ENCODE data around the gene RBM18. TPM values are rescaled to one million over a fixed set of nuclear protein-coding genes. Genes with fewer than 3 reads are reported as not detected.

Gene RBM18
- total RNA-seq, 4 donors from 2014 or later: 10.2 to 15.8 (median 11.9) TPM

GRCh38 chr9:122286764-122287163, 22.1 kb upstream of the RBM18 start:
- TF ChIP-seq POLR2A (IDR thresholded peaks at IDR 0.05): no peak
- no peak for TF ChIP-seq EP300 (IDR thresholded peaks at IDR 0.05)
- no peak for TF ChIP-seq POLR2AphosphoS5 (IDR thresholded peaks at IDR 0.05)
- no peak for TF ChIP-seq CTCF (IDR thresholded peaks at IDR 0.05)
- no peak overlapping the region for H3K4me3 ChIP-seq
- peaks cover 49% of the 10 kb centered on the region for H3K36me3 ChIP-seq
- 80% methylated on average over 1 of the region's 1 CpG for WGBS
- DNase-seq (ENCODE audit: low spot score in 2 of 2): no peak
- H3K27ac ChIP-seq: no peak overlapping the region
- H3K4me1 ChIP-seq: no peaks in the 10 kb centered on the region
- no peaks in the 10 kb centered on the region for H3K27me3 ChIP-seq
- H3K9me3 ChIP-seq: no peaks in the 10 kb centered on the region

GRCh38 chr9:122281368-122281767, 16.7 kb upstream of the RBM18 start:
- Histone ChIP-seq H3K4me3 (no peak overlapping the region), H3K27me3 (no peaks in the 10 kb centered on the region), H3K36me3 (peaks cover 36% of the 10 kb centered on the region), H3K4me1 (no peaks in the 10 kb centered on the region), H3K9me3 (peaks cover 6% of the 10 kb centered on the region), H3K27ac (no peak overlapping the region)
- DNase-seq (ENCODE audit: low spot score in 2 of 2): no peak
- TF ChIP-seq POLR2A (IDR thresholded peaks at IDR 0.05) (no peak), CTCF (IDR thresholded peaks at IDR 0.05) (no peak), EP300 (IDR thresholded peaks at IDR 0.05) (no peak), POLR2AphosphoS5 (IDR thresholded peaks at IDR 0.05) (no peak)
- WGBS: 91% methylated on average over 5 of the region's 5 CpGs

- no peak for DNase-seq (ENCODE audit: low spot score in 2 of 2)
- Histone ChIP-seq H3K4me1 (no peaks in the 10 kb centered on the region), H3K27ac (no peak overlapping the region), H3K4me3 (no peak overlapping the region), H3K27me3 (no peaks in the 10 kb centered on the region), H3K36me3 (peaks cover 27% of the 10 kb centered on the region), H3K9me3 (peaks cover 6% of the 10 kb centered on the region)
- WGBS: 96% methylated on average over 10 of the region's 10 CpGs
- no peak for TF ChIP-seq EP300 (IDR thresholded peaks at IDR 0.05)
- no peak for TF ChIP-seq CTCF (IDR thresholded peaks at IDR 0.05)
- no peak for TF ChIP-seq POLR2AphosphoS5 (IDR thresholded peaks at IDR 0.05)
- no peak for TF ChIP-seq POLR2A (IDR thresholded peaks at IDR 0.05)
These were observed 12.8 kb upstream of the RBM18 start for GRCh38 chr9:122277285-122277897.

- H3K27ac ChIP-seq: no peak overlapping the region
- H3K9me3 ChIP-seq: peaks cover 6% of the 10 kb centered on the region
- no peaks in the 10 kb centered on the region for H3K27me3 ChIP-seq
- TF ChIP-seq EP300 (IDR thresholded peaks at IDR 0.05) (no peak), POLR2A (IDR thresholded peaks at IDR 0.05) (no peak), POLR2AphosphoS5 (IDR thresholded peaks at IDR 0.05) (no peak), CTCF (IDR thresholded peaks at IDR 0.05) (no peak)
- peaks cover 21% of the 10 kb centered on the region for H3K36me3 ChIP-seq
- H3K4me1 ChIP-seq: no peaks in the 10 kb centered on the region
- no peak overlapping the region for H3K4me3 ChIP-seq
- WGBS: 96% methylated on average over 7 of the region's 7 CpGs
- no peak for DNase-seq (ENCODE audit: low spot score in 2 of 2)
These were observed 11.5 kb upstream of the RBM18 start for GRCh38 chr9:122276096-122276495.

GRCh38 chr9:122274055-122274454, 9.4 kb upstream of the RBM18 start:
- H3K27me3 ChIP-seq: no peaks in the 10 kb centered on the region
- peaks cover 6% of the 10 kb centered on the region for H3K9me3 ChIP-seq
- peaks cover 14% of the 10 kb centered on the region for H3K36me3 ChIP-seq
- no peak overlapping the region for H3K4me3 ChIP-seq
- H3K4me1 ChIP-seq: no peaks in the 10 kb centered on the region
- DNase-seq (ENCODE audit: low spot score in 2 of 2): no peak
- WGBS: 94% methylated on average over 2 of the region's 2 CpGs
- no peak overlapping the region for H3K27ac ChIP-seq
- no peak for TF ChIP-seq CTCF (IDR thresholded peaks at IDR 0.05)
- no peak for TF ChIP-seq POLR2AphosphoS5 (IDR thresholded peaks at IDR 0.05)
- TF ChIP-seq POLR2A (IDR thresholded peaks at IDR 0.05): no peak
- TF ChIP-seq EP300 (IDR thresholded peaks at IDR 0.05): no peak
